Right lung (tissue), 5 donors: ENCODE results near the gene SYP. TPM values are rescaled to one million over a fixed set of nuclear protein-coding genes. Genes with fewer than 3 reads are reported as not detected.
A peak's percentile ranks its signal among the peaks of the same experiment; 100 is the strongest.
"Not testable (repeated sequence)": the region's sequence is repeated elsewhere in the genome, so short reads cannot be mapped to it uniquely, and the experiment has no call there.

Source experiments
- DNase-seq, 2 donors: peaks; one replicate each; pipeline ENCODE4 v3.0.0-alpha.2; 2013
- polyA plus RNA-seq, 5 donors: library from polyadenylated mRNA; unstranded; fragments of 120-200 nt; gene quantifications; one replicate each; pipeline versions ENCODE4 v1.2.1 to v1.2.3, GENCODE V29; 2013; ENCODE audit warnings: inconsistent platforms in 1 of 5, low replicate concordance in 1 of 5; ENCODE audit not compliant: insufficient read length in 5 of 5, insufficient read depth in 1 of 5

The SYP gene
- polyA plus RNA-seq, 5 donors: 2.8 to 3.5 (median 3.1) TPM

DNA sequence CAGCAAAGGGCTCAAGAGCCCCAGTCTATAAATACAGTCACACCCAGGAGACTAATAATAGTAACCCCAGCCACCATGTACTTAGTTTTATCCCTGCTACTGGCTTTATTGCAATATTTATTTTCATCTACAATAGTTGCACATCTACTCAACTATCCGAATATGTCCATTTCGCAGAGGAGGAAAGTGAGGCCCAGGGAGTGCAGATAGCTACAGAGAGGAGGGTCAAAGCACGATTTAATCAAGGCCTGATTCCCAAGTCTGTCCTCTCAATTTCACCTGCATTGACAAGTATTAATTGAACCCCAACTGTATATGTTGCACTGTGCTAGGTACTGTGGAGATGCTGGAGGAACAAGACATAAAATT, 32.3 kb downstream of the SYP start:
- no peak for DNase-seq

DNA sequence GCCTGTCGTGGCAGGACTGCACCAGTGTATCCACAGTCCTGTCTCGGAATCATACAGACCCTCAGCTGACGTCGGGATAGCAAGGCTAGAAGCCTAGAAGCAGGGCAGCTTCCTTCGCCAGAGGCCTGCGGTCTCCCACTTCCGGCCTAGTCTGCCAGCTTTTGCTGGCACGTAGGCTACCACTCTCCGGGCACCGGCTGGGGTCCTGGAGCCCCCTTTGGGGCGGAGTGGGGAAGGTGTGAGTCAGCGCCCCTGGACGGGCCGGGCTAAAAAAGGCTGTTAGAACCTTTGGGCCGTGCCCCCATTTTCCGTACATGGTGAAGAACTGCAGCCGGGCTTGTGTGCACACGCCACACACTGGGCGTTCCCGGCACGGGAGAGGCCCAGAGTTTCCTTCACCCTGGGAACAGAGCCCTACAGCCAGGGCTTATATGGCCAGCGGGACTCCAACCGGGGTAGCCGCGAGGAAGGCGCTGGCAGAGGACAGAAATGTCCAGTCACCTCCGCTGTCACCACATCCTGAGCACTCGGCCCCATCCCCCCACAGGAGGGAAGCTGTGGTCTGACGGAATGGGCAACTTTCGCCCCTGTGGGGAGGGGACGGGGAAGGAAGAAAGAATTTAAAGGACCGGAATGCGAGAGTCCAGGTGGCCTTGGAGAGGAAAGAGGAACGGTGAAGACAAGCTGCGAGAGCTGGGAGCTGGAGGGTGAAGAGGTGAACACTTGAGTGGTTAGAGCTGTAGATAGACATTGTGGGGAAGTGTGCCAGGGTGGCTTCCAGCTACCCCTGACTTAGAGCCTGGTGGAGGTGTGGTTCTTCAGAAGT, 32.9 kb downstream of the SYP start:
- peak in 1 of 2 donors; percentile 27 for DNase-seq

DNA sequence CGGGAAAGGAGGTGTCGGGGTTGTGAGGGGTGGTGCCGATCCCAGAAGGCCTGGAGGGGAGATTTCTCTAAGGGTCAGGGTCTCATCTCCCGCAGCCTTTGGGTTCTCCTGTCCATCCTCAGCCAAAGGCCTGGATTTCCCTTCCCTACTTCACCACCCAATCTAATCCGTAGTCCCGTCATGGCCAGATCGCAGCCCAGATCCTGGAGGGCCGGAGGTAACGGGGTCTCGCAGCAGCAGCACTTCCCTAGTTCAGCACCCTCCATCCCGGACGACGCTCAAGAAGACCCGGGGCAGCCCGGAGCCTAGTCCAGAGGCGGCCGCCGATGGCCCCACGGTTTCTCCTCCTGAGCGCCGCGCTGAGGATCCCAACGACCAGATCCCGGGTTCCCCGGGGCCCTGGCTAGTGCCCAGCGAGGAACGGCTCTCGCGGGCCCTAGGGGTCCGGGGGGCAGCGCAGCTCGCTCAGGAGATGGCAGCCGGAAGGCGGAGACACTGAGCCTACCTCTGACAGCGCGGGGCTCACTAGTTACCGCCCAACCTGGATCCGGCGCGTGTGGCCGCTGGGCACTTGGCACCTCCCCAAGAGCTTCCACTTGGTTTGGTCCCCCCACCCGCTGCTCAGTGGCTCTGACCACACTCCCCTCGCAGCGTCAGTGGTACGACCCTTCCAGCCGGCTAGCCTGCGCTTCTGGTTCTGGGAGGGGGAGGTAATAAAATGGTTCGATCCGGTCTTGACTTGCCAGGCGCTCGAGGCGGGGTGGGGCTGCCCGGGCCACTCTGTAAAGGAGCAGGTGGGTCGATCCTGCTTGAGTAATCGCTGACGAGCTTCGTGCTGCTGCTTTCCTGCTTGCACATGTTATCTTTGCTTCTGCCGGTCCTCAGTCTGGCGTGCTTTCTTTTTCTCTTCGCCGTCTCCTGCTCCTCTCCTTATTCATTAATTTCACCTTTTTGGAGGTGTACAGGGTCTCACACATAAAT, 33.8 kb downstream of the SYP start:
- peak; percentile 74 to 76 for DNase-seq

DNA sequence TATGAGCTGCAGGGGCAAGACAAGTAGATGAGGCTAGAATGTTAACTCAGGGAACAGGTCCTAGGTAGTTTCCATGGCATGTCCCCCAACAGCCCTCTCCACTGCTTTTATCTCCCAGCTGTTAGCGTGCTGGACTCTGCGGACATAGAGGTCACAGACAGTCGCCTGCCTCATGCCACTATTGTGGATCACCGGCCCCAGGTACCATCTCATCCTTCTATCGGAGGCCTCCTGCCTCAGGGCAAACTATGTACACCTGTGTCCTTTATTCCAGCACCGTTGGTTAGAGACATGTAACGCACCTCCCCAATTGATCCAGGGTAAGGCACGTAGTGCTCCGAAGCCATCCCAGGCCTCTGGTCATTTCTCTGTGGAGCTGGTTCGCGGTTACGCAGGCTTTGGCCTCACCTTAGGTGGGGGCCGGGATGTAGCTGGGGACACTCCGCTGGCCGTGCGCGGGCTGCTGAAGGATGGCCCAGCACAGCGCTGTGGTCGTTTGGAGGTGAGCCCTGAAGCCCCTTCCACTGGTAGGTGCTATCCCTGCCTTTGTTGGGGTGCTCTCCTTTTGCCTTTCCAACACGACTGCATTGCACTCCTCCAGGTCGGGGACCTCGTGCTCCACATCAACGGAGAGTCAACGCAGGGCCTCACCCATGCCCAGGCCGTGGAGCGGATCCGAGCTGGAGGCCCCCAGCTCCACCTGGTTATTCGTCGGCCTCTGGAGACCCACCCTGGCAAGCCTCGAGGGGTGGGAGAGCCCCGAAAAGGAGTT, 35.2 kb downstream of the SYP start:
- DNase-seq: no peak

DNA sequence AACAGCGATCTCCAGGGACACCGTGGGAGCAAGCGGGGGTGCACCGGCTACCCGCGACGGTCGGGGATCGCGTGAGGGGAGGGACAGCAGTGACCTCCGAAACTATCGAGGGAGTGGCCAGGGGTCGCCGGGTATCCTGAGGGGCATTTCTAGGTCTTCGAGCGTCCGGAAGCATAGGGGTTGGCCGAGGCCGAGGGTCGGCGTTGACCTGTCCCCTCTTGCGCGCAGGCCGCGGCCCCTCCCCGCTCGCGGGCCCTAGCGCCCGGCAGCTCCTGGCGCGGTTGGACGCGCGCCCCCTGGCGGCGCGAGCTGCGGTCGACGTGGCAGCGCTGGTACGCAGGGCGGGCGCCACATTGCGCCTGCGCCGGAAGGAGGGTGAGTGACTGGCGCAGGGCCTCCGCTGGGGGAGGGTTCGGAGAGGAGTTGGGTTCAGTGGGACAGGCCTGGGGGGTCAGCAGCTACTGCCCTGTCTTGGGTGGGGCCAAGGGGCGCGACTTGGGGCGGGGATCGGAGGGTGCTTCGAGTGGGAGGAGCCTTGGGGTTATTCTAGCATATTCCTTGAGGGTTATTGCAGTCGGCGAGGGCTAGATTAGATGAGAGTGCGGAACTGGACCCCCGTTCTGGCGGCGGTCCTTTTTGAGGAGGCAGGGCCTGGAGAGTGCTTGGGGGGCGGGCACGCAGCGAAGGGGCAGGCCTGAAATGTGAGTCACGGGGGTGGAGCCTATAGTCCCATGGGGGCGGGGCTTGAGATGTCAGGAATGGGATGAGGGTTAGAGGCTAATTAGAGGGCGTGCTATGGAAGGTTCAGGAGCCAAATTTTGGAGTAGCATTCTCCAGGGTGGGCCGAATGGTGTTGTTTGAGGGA, 36.2 kb downstream of the SYP start:
- DNase-seq: peak; percentile 84

- DNase-seq: no peak
Measured at GRCh38 chrX:49162620-49163019, 37.4 kb downstream of the SYP start, which contains the start of gene MAGIX. Gene MAGIX, plus strand, starts transcription at chrX:49162758. Its CDS starts 132 bp downstream, at chrX:49162890.

DNA sequence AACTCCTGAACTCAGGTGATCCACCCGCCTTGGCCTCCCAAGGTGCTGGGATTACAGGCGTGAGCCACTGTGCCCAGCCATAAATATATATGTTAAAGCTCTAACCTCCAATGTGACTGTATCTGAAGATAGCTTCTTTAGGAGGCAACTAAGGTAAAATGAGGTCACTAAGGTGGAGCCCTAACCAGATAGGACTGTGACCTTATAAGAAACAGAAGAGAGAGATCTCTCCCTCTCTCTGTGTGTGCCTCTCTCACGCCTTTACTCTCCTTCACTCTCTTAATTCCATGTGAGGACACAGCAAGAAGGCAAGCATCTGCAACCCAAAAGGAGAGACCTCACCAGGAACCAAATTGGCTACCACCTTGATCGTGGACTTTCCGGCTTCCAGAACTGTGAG, 38.4 kb downstream of the SYP start:
- no peak for DNase-seq

DNA sequence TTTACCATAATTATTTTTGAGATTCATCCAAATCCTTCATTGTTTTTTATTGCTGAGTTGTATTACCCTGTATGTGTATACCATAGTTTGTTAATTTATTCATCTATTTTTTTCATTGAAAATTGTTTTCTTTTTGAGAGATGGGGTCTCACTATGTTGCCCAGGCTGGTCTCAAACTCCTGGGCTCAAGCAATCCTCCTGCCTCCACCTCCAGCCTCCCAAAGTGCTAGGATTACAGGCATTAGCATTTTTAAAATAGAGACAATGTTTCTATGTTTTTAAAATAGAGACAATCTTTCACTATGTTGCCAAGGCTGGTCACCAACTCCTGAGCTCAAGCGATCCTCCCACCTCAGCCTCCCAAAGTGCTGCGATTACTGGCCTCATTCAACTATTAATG, 39.1 kb downstream of the SYP start:
- DNase-seq: no peak

DNA sequence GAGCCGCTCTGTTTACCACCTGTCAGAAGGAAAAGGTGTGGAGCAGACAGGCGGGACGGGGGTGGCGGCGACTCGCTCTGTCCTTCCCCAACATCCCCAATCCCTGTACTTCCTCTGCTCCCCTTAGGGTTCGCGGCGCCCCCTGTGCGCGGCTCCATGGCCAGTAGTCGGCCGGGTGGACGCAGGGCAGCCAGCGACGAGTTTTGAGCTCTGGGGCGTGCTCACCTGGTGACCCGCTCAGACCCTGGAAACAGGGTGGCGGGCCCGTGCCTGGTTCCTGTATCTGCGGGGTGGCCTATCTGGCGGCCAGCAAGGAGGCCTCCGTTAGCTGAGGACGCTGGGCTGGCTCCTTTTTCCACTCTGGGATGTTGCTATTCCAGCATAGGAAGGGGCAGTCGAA, 42.8 kb downstream of the SYP start:
- DNase-seq: no peak

GRCh38 chrX:49155900-49156837, 43.8 kb downstream of the SYP start:
- DNase-seq: peak; percentile 82 to 85

GRCh38 chrX:49155243-49155899, 44.6 kb downstream of the SYP start:
- peak; percentile 45 to 54 for DNase-seq

DNA sequence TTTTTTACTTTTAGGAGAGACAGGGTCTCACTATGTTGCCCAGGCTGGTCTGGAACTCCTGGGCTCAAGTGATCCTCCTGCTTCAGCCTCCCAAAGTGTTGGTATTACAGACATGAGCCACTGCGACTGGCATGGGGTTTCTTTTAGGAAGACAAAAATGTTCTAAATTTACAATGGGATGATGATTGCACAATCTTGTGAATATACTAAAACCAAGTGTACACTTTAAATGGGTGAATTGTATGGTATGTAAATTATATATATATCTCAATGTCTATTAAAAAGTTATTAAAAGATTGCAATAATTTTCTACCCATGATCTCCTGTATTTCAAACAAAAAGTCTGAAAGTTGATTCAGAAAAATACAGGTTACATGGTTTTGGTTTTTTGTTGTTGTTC, 46.5 kb downstream of the SYP start:
- no peak for DNase-seq

GRCh38 chrX:49149291-49149690, 50.7 kb downstream of the SYP start:
- not testable (repeated sequence) for DNase-seq

GRCh38 chrX:49148390-49149100, 51.4 kb downstream of the SYP start:
- DNase-seq: not testable (repeated sequence)

DNA sequence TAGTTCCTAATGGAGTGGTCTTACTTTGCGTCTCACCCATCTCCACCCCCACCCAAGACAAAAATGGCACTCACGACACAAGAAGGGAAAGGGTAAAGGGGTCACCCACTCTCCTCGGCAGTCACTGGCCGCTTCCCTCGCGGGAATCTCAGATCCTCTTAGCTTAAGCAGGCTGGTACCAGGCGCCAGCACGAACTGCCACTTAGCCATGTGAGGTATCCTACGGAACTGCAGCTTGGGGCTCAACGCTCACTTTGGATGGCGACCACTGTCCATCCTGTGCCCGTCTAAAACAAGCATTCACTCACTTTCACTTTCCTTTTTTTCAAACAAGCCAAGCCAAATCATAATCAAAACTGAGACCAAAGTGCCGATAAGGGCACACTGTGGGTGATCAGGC, 52.1 kb downstream of the SYP start:
- DNase-seq: no peak

DNA sequence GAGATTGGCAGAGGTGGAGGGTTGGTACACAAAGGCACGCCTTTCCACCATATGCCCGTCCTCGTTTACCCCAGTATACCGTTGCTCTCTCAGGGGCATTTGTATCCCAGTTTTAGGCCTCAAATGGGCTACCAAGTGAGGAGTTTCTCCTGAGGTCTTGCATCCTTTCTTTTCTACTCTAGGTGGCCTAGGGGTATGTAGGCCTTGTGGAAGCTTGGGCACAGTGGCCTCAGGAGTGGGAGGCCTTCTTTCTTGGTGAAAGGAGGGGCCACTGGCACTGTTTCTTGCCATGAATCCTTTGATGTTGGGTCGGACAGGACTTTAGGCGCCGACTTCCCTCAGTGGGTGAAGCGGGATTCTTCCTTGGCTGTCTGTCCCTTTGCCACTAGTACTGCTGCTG, 52.7 kb downstream of the SYP start:
- DNase-seq: no peak

- not testable (repeated sequence) for DNase-seq
Measured at GRCh38 chrX:49143154-49143553, 56.8 kb downstream of the SYP start.

GRCh38 chrX:49142264-49142663, 57.7 kb downstream of the SYP start:
- DNase-seq: not testable (repeated sequence)
